PFSK-1 (cell line): ENCODE measurements around the gene TOR1AIP2.

ENCODE experiments used
- FOXP2 ChIP-seq: optimal IDR thresholded peaks from 2 replicates; pipeline ENCODE3; 2011; ENCODE audit warnings: borderline replicate concordance, control low read depth, inconsistent platforms; ENCODE audit not compliant: insufficient read depth; ENCODE audit errors: extremely low read length, extremely low read depth
- POLR2AphosphoS5 ChIP-seq: IDR thresholded peaks from 2 replicates; pipeline ENCODE4 v1.6.1; 2012; ENCODE audit warnings: low read depth, mild to moderate bottlenecking, control low read depth, low read length, moderate library complexity
- REST ChIP-seq, 2 experiments: IDR thresholded peaks; 2 replicates each; pipeline versions ENCODE4 v1.6.1 to v1.8.0; 2011 to 2012; ENCODE audit warnings: low read depth in 2 of 2, low read length in 2 of 2, control low read depth in 1 of 2, inconsistent platforms in 1 of 2, mild to moderate bottlenecking in 1 of 2, moderate library complexity in 1 of 2; ENCODE audit not compliant: insufficient read depth in 1 of 2
- SIN3A ChIP-seq: IDR thresholded peaks from 2 replicates; pipeline ENCODE4 v1.6.1; 2012; ENCODE audit warnings: mild to moderate bottlenecking, low read length, moderate library complexity, borderline replicate concordance; ENCODE audit not compliant: insufficient read depth
- TAF1 ChIP-seq: IDR thresholded peaks from 2 replicates; pipeline ENCODE4 v1.6.1; 2012; ENCODE audit warnings: low read length, control low read depth, borderline replicate concordance; ENCODE audit not compliant: insufficient read depth

DNA sequence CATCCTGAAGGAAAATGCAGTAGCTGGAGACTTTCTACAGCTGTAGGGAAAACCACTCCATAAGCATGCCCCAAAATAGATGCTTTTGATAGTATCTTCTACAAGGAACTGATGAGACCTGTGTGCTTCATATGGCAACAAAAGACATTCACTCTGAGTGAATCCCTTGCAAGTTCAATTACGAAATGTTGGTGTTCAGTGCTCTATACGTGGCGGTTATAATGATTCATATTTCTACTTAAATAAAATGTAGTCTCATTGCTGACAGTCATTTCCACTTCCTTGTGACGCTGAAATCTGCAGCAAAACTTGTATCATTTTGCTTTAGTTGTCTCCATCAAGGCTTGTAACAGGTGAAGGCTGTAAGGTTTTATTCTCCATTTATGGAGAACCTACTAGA, 20.6 kb downstream of the TOR1AIP2 start:
- TF ChIP-seq POLR2AphosphoS5 (no peak), TAF1 (no peak), REST (IDR thresholded peaks at IDR 0.05; ENCODE audit: insufficient read depth in 1 of 2, low read depth in 2 of 2, low read length in 2 of 2) (no peak), SIN3A (no peak), FOXP2 (no peak)
